ENCODE results near the gene TMEM184A. TPM values are rescaled to one million over a fixed set of nuclear protein-coding genes. Genes with fewer than 3 reads are reported as not detected.

TMEM184A gene
- total and polyA plus RNA-seq, 9 donors = 0.45 to 4.2 (median 0.57) TPM

DNA sequence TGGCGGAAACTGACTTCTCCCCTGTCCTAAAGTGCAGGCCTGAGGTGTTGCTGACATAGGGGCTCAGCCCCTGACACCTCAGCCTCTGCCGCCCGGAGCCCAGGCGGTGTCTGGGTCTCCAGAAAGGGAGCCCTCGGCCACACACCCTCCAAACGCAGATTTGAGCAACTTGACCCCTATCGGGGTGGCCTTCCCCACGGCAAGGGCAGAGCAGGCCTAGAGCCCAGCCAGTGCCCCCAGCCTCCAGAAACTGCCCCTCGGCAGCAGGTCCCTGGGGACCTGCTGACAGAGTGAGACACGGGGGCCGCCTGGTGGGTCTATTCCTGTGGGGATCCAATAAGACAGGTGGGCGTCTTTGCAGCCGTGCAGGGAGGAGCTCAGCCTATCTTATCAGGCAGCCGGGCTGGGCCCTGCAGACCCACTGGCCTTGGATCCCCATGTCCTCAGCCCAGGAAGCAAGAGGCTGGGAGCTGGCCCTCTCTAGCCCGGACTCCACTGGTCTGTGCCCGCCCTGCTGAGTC is 11.0 kb downstream of the TMEM184A start:
- H3K9me3 ChIP-seq (replicated peaks; ENCODE audit: control insufficient read depth, low read depth, low read length) = no peaks in the 10 kb centered on the region
- WGBS (ENCODE audit: insufficient coverage) = 75% methylated on average over 14 of the region's 16 CpGs
- no peak overlapping the region for H3K4me3 ChIP-seq (ENCODE audit: low read length)
- peaks cover 22% of the 10 kb centered on the region for H3K4me1 ChIP-seq (ENCODE audit: control insufficient read depth, insufficient read depth, low read length)
- DNase-seq = no peak
- no peaks in the 10 kb centered on the region for H3K27me3 ChIP-seq (ENCODE audit: control insufficient read depth, insufficient read depth, low read length)
- H3K27ac ChIP-seq (ENCODE audit: low read length) = peak overlapping the region; percentile 55
- H3K36me3 ChIP-seq (ENCODE audit: control insufficient read depth, insufficient read depth, low read length) = peaks cover 23% of the 10 kb centered on the region

- H3K27ac ChIP-seq (ENCODE audit: low read length) = peak overlapping the region; percentile 55
- peak; percentile 74 for DNase-seq
These were observed 11.7 kb downstream of the TMEM184A start for GRCh38 chr7:1544178-1544895.

GRCh38 chr7:1543826-1544177 is 12.2 kb downstream of the TMEM184A start:
- H3K27me3 ChIP-seq (ENCODE audit: control insufficient read depth, insufficient read depth, low read length) = no peaks in the 10 kb centered on the region
- WGBS (ENCODE audit: insufficient coverage) = 60% methylated on average over 1 of the region's 6 CpGs
- H3K4me1 ChIP-seq (ENCODE audit: control insufficient read depth, insufficient read depth, low read length) = peaks cover 30% of the 10 kb centered on the region
- H3K9me3 ChIP-seq (replicated peaks; ENCODE audit: control insufficient read depth, low read depth, low read length) = no peaks in the 10 kb centered on the region
- no peak overlapping the region for H3K4me3 ChIP-seq (ENCODE audit: low read length)
- peak overlapping the region; percentile 55 for H3K27ac ChIP-seq (ENCODE audit: low read length)
- H3K36me3 ChIP-seq (ENCODE audit: control insufficient read depth, insufficient read depth, low read length) = peaks cover 33% of the 10 kb centered on the region
- peak; percentile 37 for DNase-seq

More at GRCh38 chr7:1544178-1544895, 11.7 kb downstream of the TMEM184A start:
- peaks cover 24% of the 10 kb centered on the region for H3K4me1 ChIP-seq (ENCODE audit: control insufficient read depth, insufficient read depth, low read length)
- H3K36me3 ChIP-seq (ENCODE audit: control insufficient read depth, insufficient read depth, low read length) = peaks cover 29% of the 10 kb centered on the region
- no peak overlapping the region for H3K4me3 ChIP-seq (ENCODE audit: low read length)
- WGBS (ENCODE audit: insufficient coverage) = 37% methylated on average over 39 of the region's 41 CpGs
- H3K27me3 ChIP-seq (ENCODE audit: control insufficient read depth, insufficient read depth, low read length) = no peaks in the 10 kb centered on the region
- no peaks in the 10 kb centered on the region for H3K9me3 ChIP-seq (replicated peaks; ENCODE audit: control insufficient read depth, low read depth, low read length)

DNA sequence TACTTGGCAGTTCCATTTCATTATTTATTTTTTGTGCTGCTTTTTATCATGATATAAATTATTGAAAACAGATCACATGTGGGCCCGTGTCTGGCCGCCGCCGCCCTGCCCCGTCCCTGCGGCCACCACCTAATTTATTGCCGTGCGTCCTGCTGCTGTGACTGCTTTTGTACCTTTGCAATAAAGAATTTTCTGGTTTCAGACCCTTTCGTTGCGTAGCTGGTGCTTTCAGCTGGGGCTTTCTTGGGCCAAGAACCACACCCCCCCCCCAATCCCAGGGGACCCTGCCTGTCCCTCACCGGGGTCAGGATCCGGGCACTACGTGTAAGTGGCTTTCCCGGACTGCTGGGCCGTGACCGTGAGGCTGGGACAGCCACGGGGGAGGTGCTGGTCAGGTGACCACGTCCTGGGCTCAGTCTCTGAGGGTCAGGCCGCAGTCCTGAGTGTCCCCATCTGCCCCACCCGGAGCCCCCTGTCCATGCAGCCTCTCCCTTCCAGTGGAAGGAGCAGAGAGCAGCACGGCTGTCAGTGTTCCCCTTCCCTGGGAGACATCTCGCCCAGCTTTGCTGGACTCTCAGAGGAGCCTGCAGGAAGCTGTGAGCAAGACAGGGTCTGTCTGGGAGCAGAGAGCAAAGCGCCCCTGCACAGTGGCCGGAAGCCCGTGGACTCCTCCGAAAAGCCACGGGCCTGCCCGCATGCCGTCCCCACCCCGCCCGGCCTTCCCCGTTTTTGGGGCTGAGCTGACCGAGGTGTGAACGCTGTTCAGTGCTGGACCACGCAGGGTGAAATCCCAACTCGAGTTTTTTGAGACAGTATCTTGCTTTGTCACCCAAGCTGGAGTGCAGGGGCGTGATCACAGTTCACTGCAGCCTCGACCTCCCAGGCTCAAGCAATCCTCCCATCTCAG is 12.9 kb downstream of the TMEM184A start:
- no peak overlapping the region for H3K27ac ChIP-seq (ENCODE audit: low read length)
- peak; percentile 40 for DNase-seq

DNA sequence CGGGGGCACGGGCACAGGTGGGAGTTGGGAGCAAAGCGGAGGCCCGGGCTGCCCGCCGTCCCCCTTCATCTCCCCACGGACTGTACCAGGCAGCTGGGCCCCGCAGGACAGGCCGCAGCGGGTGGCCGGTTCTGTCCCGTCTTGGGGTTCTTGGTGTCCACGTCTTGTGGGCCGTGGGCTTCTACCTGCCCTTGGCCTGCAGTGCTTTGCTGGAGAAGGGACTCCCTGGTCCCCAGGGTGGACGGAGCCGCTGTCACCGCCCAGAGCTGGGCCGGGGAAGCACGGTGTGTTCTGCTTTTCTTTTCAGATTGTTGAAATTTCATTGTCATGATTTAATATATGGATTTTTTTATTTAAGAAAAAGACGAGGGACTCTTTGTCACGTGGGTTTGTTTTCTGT is 13.7 kb downstream of the TMEM184A start:
- WGBS (ENCODE audit: insufficient coverage) = 77% methylated on average over 13 of the region's 21 CpGs
- H3K27ac ChIP-seq (ENCODE audit: low read length) = no peak overlapping the region
- H3K27me3 ChIP-seq (ENCODE audit: control insufficient read depth, insufficient read depth, low read length) = no peaks in the 10 kb centered on the region
- H3K9me3 ChIP-seq (replicated peaks; ENCODE audit: control insufficient read depth, low read depth, low read length) = no peaks in the 10 kb centered on the region
- DNase-seq = no peak
- no peak overlapping the region for H3K4me3 ChIP-seq (ENCODE audit: low read length)
- peaks cover 44% of the 10 kb centered on the region for H3K4me1 ChIP-seq (ENCODE audit: control insufficient read depth, insufficient read depth, low read length)
- H3K36me3 ChIP-seq (ENCODE audit: control insufficient read depth, insufficient read depth, low read length) = peaks cover 33% of the 10 kb centered on the region

More for the DNA sequence above, 12.9 kb downstream of the TMEM184A start:
- Histone ChIP-seq H3K27me3 (ENCODE audit: control insufficient read depth, insufficient read depth, low read length) (no peaks in the 10 kb centered on the region), H3K9me3 (replicated peaks; ENCODE audit: control insufficient read depth, low read depth, low read length) (no peaks in the 10 kb centered on the region), H3K4me1 (ENCODE audit: control insufficient read depth, insufficient read depth, low read length) (peaks cover 37% of the 10 kb centered on the region), H3K4me3 (ENCODE audit: low read length) (no peak overlapping the region), H3K36me3 (ENCODE audit: control insufficient read depth, insufficient read depth, low read length) (peaks cover 33% of the 10 kb centered on the region)
- 71% methylated on average over 35 of the region's 38 CpGs for WGBS (ENCODE audit: insufficient coverage)

GRCh38 chr7:1541431-1542162 is 14.4 kb downstream of the TMEM184A start:
- DNase-seq = no peak
- no peaks in the 10 kb centered on the region for H3K27me3 ChIP-seq (ENCODE audit: control insufficient read depth, insufficient read depth, low read length)
- no peak overlapping the region for H3K27ac ChIP-seq (ENCODE audit: low read length)
- H3K9me3 ChIP-seq (replicated peaks; ENCODE audit: control insufficient read depth, low read depth, low read length) = no peaks in the 10 kb centered on the region
- peaks cover 52% of the 10 kb centered on the region for H3K4me1 ChIP-seq (ENCODE audit: control insufficient read depth, insufficient read depth, low read length)
- WGBS (ENCODE audit: insufficient coverage) = 89% methylated on average over 19 of the region's 33 CpGs
- no peak overlapping the region for H3K4me3 ChIP-seq (ENCODE audit: low read length)
- peaks cover 33% of the 10 kb centered on the region for H3K36me3 ChIP-seq (ENCODE audit: control insufficient read depth, insufficient read depth, low read length)

- peaks cover 33% of the 10 kb centered on the region for H3K36me3 ChIP-seq (ENCODE audit: control insufficient read depth, insufficient read depth, low read length)
- H3K4me1 ChIP-seq (ENCODE audit: control insufficient read depth, insufficient read depth, low read length) = peaks cover 59% of the 10 kb centered on the region
- DNase-seq = no peak
- H3K27ac ChIP-seq (ENCODE audit: low read length) = no peak overlapping the region
- WGBS (ENCODE audit: insufficient coverage) = 89% methylated on average over 20 of the region's 31 CpGs
- H3K27me3 ChIP-seq (ENCODE audit: control insufficient read depth, insufficient read depth, low read length) = no peaks in the 10 kb centered on the region
- H3K4me3 ChIP-seq (ENCODE audit: low read length) = no peak overlapping the region
- no peaks in the 10 kb centered on the region for H3K9me3 ChIP-seq (replicated peaks; ENCODE audit: control insufficient read depth, low read depth, low read length)
These were observed 15.2 kb downstream of the TMEM184A start for GRCh38 chr7:1540776-1541271.

- peaks cover 61% of the 10 kb centered on the region for H3K4me1 ChIP-seq (ENCODE audit: control insufficient read depth, insufficient read depth, low read length)
- 94% methylated on average over 45 of the region's 73 CpGs for WGBS (ENCODE audit: insufficient coverage)
- H3K9me3 ChIP-seq (replicated peaks; ENCODE audit: control insufficient read depth, low read depth, low read length) = no peaks in the 10 kb centered on the region
- no peak overlapping the region for H3K27ac ChIP-seq (ENCODE audit: low read length)
- no peak overlapping the region for H3K4me3 ChIP-seq (ENCODE audit: low read length)
- no peak for DNase-seq
- H3K27me3 ChIP-seq (ENCODE audit: control insufficient read depth, insufficient read depth, low read length) = no peaks in the 10 kb centered on the region
- H3K36me3 ChIP-seq (ENCODE audit: control insufficient read depth, insufficient read depth, low read length) = peaks cover 33% of the 10 kb centered on the region
These were observed 15.9 kb downstream of the TMEM184A start for GRCh38 chr7:1539882-1540775.
